ENCODE data around the gene PHKB.

The PHKB gene

GRCh38 chr16:47493381-47494337, 32.5 kb downstream of the PHKB start:
- no peak for TF ChIP-seq POLR2AphosphoS5 (IDR thresholded peaks at IDR 0.05; ENCODE audit: low read depth, low read length)
- peak; percentile 92 for TF ChIP-seq SPI1 (IDR thresholded peaks at IDR 0.05; ENCODE audit: low read depth, low read length)
- no peak for DNase-seq (ENCODE audit: insufficient read length, low spot score)
- FAIRE-seq, result peak; percentile 75

GRCh38 chr16:47499080-47499699, 38.1 kb downstream of the PHKB start:
- TF ChIP-seq POLR2AphosphoS5 (IDR thresholded peaks at IDR 0.05; ENCODE audit: low read depth, low read length), result no peak
- TF ChIP-seq POLR2A (IDR thresholded peaks at IDR 0.05; ENCODE audit: low read depth, low read length), result no peak
- no peak for TF ChIP-seq TAF1 (IDR thresholded peaks at IDR 0.05; ENCODE audit: low read depth, low read length)
- TF ChIP-seq SPI1 (IDR thresholded peaks at IDR 0.05; ENCODE audit: low read depth, low read length), result no peak
- FAIRE-seq, result no peak
- DNase-seq (ENCODE audit: insufficient read length, low spot score), result no peak

GRCh38 chr16:47499700-47500264, 38.7 kb downstream of the PHKB start:
- TF ChIP-seq POLR2AphosphoS5 (IDR thresholded peaks at IDR 0.05; ENCODE audit: low read depth, low read length) (no peak), POU2F2 (IDR thresholded peaks at IDR 0.05; ENCODE audit: low read depth, low read length) (no peak), PAX5 (IDR thresholded peaks at IDR 0.05; ENCODE audit: insufficient read depth, low read length, severe bottlenecking) (no peak), POLR2A (IDR thresholded peaks at IDR 0.05; ENCODE audit: low read depth, low read length) (no peak), SPI1 (IDR thresholded peaks at IDR 0.05; ENCODE audit: low read depth, low read length) (peak; percentile 24; the same call in 1 of the 2 replicates), TAF1 (IDR thresholded peaks at IDR 0.05; ENCODE audit: low read depth, low read length) (no peak)
- FAIRE-seq (no peak), DNase-seq (ENCODE audit: insufficient read length, low spot score) (no peak)

- TF ChIP-seq POU2F2 (IDR thresholded peaks at IDR 0.05; ENCODE audit: low read depth, low read length) (no peak), POLR2AphosphoS5 (IDR thresholded peaks at IDR 0.05; ENCODE audit: low read depth, low read length) (no peak), SPI1 (IDR thresholded peaks at IDR 0.05; ENCODE audit: low read depth, low read length) (no peak)
- no peak for FAIRE-seq
Observed at GRCh38 chr16:47503936-47504335, 42.8 kb downstream of the PHKB start.

GRCh38 chr16:47504599-47504998, 43.5 kb downstream of the PHKB start:
- DNase-seq (ENCODE audit: insufficient read length, low spot score) (no peak), FAIRE-seq (no peak)
- TF ChIP-seq TAF1 (IDR thresholded peaks at IDR 0.05; ENCODE audit: low read depth, low read length) (no peak), SPI1 (IDR thresholded peaks at IDR 0.05; ENCODE audit: low read depth, low read length) (no peak), PAX5 (IDR thresholded peaks at IDR 0.05; ENCODE audit: insufficient read depth, low read length, severe bottlenecking) (no peak), POLR2A (IDR thresholded peaks at IDR 0.05; ENCODE audit: low read depth, low read length) (no peak), POU2F2 (IDR thresholded peaks at IDR 0.05; ENCODE audit: low read depth, low read length) (no peak), POLR2AphosphoS5 (IDR thresholded peaks at IDR 0.05; ENCODE audit: low read depth, low read length) (no peak)

More at GRCh38 chr16:47503936-47504335, 42.8 kb downstream of the PHKB start:
- DNase-seq (ENCODE audit: insufficient read length, low spot score), result no peak

GRCh38 chr16:47506800-47507199, 45.7 kb downstream of the PHKB start:
- FAIRE-seq, result peak; percentile 40

GRCh38 chr16:47507701-47508100, 46.6 kb downstream of the PHKB start:
- FAIRE-seq (no peak), DNase-seq (ENCODE audit: insufficient read length, low spot score) (no peak)
- no peak for TF ChIP-seq SPI1 (IDR thresholded peaks at IDR 0.05; ENCODE audit: low read depth, low read length)
- no peak for TF ChIP-seq POLR2A (IDR thresholded peaks at IDR 0.05; ENCODE audit: low read depth, low read length)
- TF ChIP-seq POU2F2 (IDR thresholded peaks at IDR 0.05; ENCODE audit: low read depth, low read length), result no peak
- no peak for TF ChIP-seq PAX5 (IDR thresholded peaks at IDR 0.05; ENCODE audit: insufficient read depth, low read length, severe bottlenecking)
- TF ChIP-seq POLR2AphosphoS5 (IDR thresholded peaks at IDR 0.05; ENCODE audit: low read depth, low read length), result no peak
- no peak for TF ChIP-seq TAF1 (IDR thresholded peaks at IDR 0.05; ENCODE audit: low read depth, low read length)

More at GRCh38 chr16:47506800-47507199, 45.7 kb downstream of the PHKB start:
- TF ChIP-seq POU2F2 (IDR thresholded peaks at IDR 0.05; ENCODE audit: low read depth, low read length) (no peak), POLR2AphosphoS5 (IDR thresholded peaks at IDR 0.05; ENCODE audit: low read depth, low read length) (no peak), PAX5 (IDR thresholded peaks at IDR 0.05; ENCODE audit: insufficient read depth, low read length, severe bottlenecking) (no peak), SPI1 (IDR thresholded peaks at IDR 0.05; ENCODE audit: low read depth, low read length) (no peak), POLR2A (IDR thresholded peaks at IDR 0.05; ENCODE audit: low read depth, low read length) (no peak)
- no peak for DNase-seq (ENCODE audit: insufficient read length, low spot score)

GRCh38 chr16:47511882-47512281, 50.8 kb downstream of the PHKB start:
- FAIRE-seq, result peak; percentile 66
- DNase-seq (ENCODE audit: insufficient read length, low spot score), result no peak
- no peak for TF ChIP-seq POLR2A (IDR thresholded peaks at IDR 0.05; ENCODE audit: low read depth, low read length)
- no peak for TF ChIP-seq TAF1 (IDR thresholded peaks at IDR 0.05; ENCODE audit: low read depth, low read length)
- no peak for TF ChIP-seq PAX5 (IDR thresholded peaks at IDR 0.05; ENCODE audit: insufficient read depth, low read length, severe bottlenecking)
- TF ChIP-seq POLR2AphosphoS5 (IDR thresholded peaks at IDR 0.05; ENCODE audit: low read depth, low read length), result no peak
- no peak for TF ChIP-seq POU2F2 (IDR thresholded peaks at IDR 0.05; ENCODE audit: low read depth, low read length)
- TF ChIP-seq SPI1 (IDR thresholded peaks at IDR 0.05; ENCODE audit: low read depth, low read length), result no peak

GRCh38 chr16:47519037-47519436, 57.9 kb downstream of the PHKB start:
- DNase-seq (ENCODE audit: insufficient read length, low spot score) (no peak), FAIRE-seq (no peak)
- no peak for TF ChIP-seq PAX5 (IDR thresholded peaks at IDR 0.05; ENCODE audit: insufficient read depth, low read length, severe bottlenecking)
- TF ChIP-seq POLR2A (IDR thresholded peaks at IDR 0.05; ENCODE audit: low read depth, low read length), result no peak
- no peak for TF ChIP-seq SPI1 (IDR thresholded peaks at IDR 0.05; ENCODE audit: low read depth, low read length)
- no peak for TF ChIP-seq POU2F2 (IDR thresholded peaks at IDR 0.05; ENCODE audit: low read depth, low read length)
- TF ChIP-seq TAF1 (IDR thresholded peaks at IDR 0.05; ENCODE audit: low read depth, low read length), result no peak
- no peak for TF ChIP-seq POLR2AphosphoS5 (IDR thresholded peaks at IDR 0.05; ENCODE audit: low read depth, low read length)

All from GM12891 (cell line).